GM23338 (cell line): ENCODE results near the gene CBLN3.

Experiments used
- CREB1 ChIP-seq: fragments of 250-450 bp; sonication (Bioruptor Pico); IDR thresholded peaks from 2 replicates; pipeline ENCODE4 v1.5.0; 2020; ENCODE audit warnings: low read depth, mild to moderate bottlenecking, moderate library complexity
- POLR2AphosphoS5 ChIP-seq: IDR thresholded peaks from 2 replicates; pipeline ENCODE4 v1.6.1; 2016; ENCODE audit warnings: antibody characterized with exemption, low read depth
- TF ChIP-seq, protein P1 (sequence below), 2 experiments: fragments of 200-600 bp in 1 of 2; sonication (generic) in 1 of 2; conservative IDR thresholded peaks; 2 replicates each; pipeline versions ENCODE4 v1.5.1 to v1.6.1; 2016 to 2017; ENCODE audit warnings: antibody characterized with exemption in 2 of 2, low read depth in 2 of 2, mild to moderate bottlenecking in 2 of 2, moderate library complexity in 1 of 2

- TF ChIP-seq POLR2AphosphoS5 (no peak), CREB1 (CRISPR knock-in tag) (no peak)
- TF ChIP-seq, protein P1, sequence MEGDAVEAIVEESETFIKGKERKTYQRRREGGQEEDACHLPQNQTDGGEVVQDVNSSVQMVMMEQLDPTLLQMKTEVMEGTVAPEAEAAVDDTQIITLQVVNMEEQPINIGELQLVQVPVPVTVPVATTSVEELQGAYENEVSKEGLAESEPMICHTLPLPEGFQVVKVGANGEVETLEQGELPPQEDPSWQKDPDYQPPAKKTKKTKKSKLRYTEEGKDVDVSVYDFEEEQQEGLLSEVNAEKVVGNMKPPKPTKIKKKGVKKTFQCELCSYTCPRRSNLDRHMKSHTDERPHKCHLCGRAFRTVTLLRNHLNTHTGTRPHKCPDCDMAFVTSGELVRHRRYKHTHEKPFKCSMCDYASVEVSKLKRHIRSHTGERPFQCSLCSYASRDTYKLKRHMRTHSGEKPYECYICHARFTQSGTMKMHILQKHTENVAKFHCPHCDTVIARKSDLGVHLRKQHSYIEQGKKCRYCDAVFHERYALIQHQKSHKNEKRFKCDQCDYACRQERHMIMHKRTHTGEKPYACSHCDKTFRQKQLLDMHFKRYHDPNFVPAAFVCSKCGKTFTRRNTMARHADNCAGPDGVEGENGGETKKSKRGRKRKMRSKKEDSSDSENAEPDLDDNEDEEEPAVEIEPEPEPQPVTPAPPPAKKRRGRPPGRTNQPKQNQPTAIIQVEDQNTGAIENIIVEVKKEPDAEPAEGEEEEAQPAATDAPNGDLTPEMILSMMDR (conservative IDR thresholded peaks at IDR 0.05; ENCODE audit: low read depth in 2 of 2) = no peak
These were observed 33.6 kb downstream of the CBLN3 start for GRCh38 chr14:24395609-24396582.
